SK-N-MC (cell line): Measurements from ENCODE around the gene IAPP.
"Not testable (repeated sequence)": the region's sequence is repeated elsewhere in the genome, so short reads cannot be mapped to it uniquely, and the experiment has no call there.

Experiments
- DNase-seq: peaks from one replicate; pipeline ENCODE4 v3.0.0-alpha.2; 2011; ENCODE audit warnings: low read depth, low spot score
- H3K27ac ChIP-seq: fragments of 200-600 bp; sonication (generic); 2 replicates; pipeline ENCODE4 v1.5.1; 2016; ENCODE audit warnings: mixed run types
- H3K36me3 ChIP-seq: fragments of 200-600 bp; sonication (generic); 2 replicates; pipeline ENCODE4 v1.6.1; 2017; ENCODE audit warnings: antibody characterized with exemption, low read length, mixed read lengths; ENCODE audit not compliant: insufficient read depth
- H3K4me3 ChIP-seq: fragments of 200-600 bp; sonication (generic); 2 replicates; pipeline ENCODE4 v1.5.1; 2016
- H3K9ac ChIP-seq: fragments of 200-600 bp; sonication (generic); 2 replicates; pipeline ENCODE4 v1.8.0; 2017; ENCODE audit warnings: mixed run types, mixed read lengths; ENCODE audit not compliant: insufficient read length
- H3K9me3 ChIP-seq: fragments of 200-600 bp; sonication (generic); 2 replicates; pipeline ENCODE4 v1.6.1; 2017; ENCODE audit warnings: low read depth, mild to moderate bottlenecking, antibody characterized with exemption, low read length, moderate library complexity, mixed read lengths
- EZH2 ChIP-seq: fragments of 200-600 bp; sonication (generic); IDR thresholded peaks from one replicate; pipeline ENCODE4 v1.6.1; 2017; ENCODE audit warnings: antibody characterized with exemption
- FOXP2 ChIP-seq: optimal IDR thresholded peaks from 2 replicates; pipeline ENCODE3; 2011; ENCODE audit warnings: mild to moderate bottlenecking, moderate library complexity; ENCODE audit not compliant: insufficient read depth; ENCODE audit errors: extremely low read length, control extremely low read depth
- POLR2AphosphoS5 ChIP-seq: IDR thresholded peaks from 2 replicates; pipeline ENCODE4 v1.6.1; 2012; ENCODE audit warnings: mild to moderate bottlenecking, low read depth, low read length, borderline replicate concordance

The IAPP gene

GRCh38 chr12:21416511-21417121 is 43.9 kb downstream of the IAPP start:
- H3K27ac ChIP-seq = no peak overlapping the region
- DNase-seq = no peak
- TF ChIP-seq EZH2 = no peak
- no peak for TF ChIP-seq POLR2AphosphoS5
- TF ChIP-seq FOXP2 = no peak

GRCh38 chr12:21418398-21418797 is 45.7 kb downstream of the IAPP start:
- DNase-seq, H3K9me3 ChIP-seq, H3K36me3 ChIP-seq, H3K9ac ChIP-seq, H3K4me3 ChIP-seq, H3K27ac ChIP-seq: not testable (repeated sequence)

More at GRCh38 chr12:21416511-21417121, 43.9 kb downstream of the IAPP start:
- no peak overlapping the region for H3K4me3 ChIP-seq
- H3K9me3 ChIP-seq = no peaks in the 10 kb centered on the region
- H3K9ac ChIP-seq = no peak overlapping the region
- H3K36me3 ChIP-seq = no peaks in the 10 kb centered on the region

GRCh38 chr12:21419009-21419699 is 46.5 kb downstream of the IAPP start:
- H3K9me3 ChIP-seq, H3K4me3 ChIP-seq, H3K27ac ChIP-seq: not testable (repeated sequence)

GRCh38 chr12:21428241-21428640 is 55.5 kb downstream of the IAPP start:
- no peak overlapping the region for H3K27ac ChIP-seq
- no peaks in the 10 kb centered on the region for H3K36me3 ChIP-seq
- no peak for DNase-seq
- no peak overlapping the region for H3K4me3 ChIP-seq
- TF ChIP-seq FOXP2 (no peak), POLR2AphosphoS5 (no peak), EZH2 (no peak)
- no peaks in the 10 kb centered on the region for H3K9me3 ChIP-seq
- H3K9ac ChIP-seq = no peak overlapping the region

More at GRCh38 chr12:21419009-21419699, 46.5 kb downstream of the IAPP start:
- H3K36me3 ChIP-seq, H3K9ac ChIP-seq, DNase-seq: not testable (repeated sequence)
